OCI-LY1 (cell line): ENCODE data around the gene ATP2B2.

Source experiments
- EZH2 ChIP-seq: fragments of 200-600 bp; sonication (generic), shearing (Covaris generic); IDR thresholded peaks from 2 replicates; pipeline ENCODE4 v1.8.0; 2017; ENCODE audit warnings: borderline replicate concordance, mixed run types, mild to moderate bottlenecking, antibody characterized with exemption, low read length, moderate library complexity, mixed read lengths
- TF ChIP-seq, protein P1 (sequence below): fragments of 200-600 bp; sonication (generic), shearing (Covaris generic); IDR thresholded peaks from 2 replicates; pipeline ENCODE4 v1.5.1; 2017; ENCODE audit warnings: mild to moderate bottlenecking, antibody characterized with exemption, low read length, moderate library complexity, mixed read lengths

DNA sequence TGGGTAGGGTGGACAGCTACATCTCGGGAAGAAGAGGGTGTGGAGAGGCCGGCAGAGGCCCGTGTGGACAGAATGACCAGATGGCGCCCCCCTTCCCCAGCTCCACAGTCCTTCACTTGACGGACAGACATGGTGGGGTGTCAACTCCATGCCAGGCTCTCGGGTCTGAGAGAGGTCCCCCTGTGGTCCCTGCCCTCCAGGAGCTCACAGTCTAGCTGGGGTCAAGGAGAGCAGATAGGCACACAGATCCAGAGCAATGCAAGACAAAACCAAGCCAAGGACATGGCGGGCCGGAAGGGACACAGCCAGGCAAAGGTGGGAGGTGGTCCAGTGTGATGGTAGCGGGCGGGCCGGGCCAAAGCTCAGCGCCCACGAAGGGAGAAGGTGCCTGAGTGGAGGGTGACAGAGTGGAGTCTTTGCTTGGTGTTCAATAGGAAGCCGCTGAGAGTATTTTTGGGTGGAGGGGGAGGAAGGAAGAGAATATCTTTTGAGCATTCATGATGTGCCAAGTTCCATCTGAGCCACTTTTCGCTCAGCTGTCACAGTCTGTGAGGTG lies 112.4 kb downstream of the ATP2B2 start:
- TF ChIP-seq, protein P1, sequence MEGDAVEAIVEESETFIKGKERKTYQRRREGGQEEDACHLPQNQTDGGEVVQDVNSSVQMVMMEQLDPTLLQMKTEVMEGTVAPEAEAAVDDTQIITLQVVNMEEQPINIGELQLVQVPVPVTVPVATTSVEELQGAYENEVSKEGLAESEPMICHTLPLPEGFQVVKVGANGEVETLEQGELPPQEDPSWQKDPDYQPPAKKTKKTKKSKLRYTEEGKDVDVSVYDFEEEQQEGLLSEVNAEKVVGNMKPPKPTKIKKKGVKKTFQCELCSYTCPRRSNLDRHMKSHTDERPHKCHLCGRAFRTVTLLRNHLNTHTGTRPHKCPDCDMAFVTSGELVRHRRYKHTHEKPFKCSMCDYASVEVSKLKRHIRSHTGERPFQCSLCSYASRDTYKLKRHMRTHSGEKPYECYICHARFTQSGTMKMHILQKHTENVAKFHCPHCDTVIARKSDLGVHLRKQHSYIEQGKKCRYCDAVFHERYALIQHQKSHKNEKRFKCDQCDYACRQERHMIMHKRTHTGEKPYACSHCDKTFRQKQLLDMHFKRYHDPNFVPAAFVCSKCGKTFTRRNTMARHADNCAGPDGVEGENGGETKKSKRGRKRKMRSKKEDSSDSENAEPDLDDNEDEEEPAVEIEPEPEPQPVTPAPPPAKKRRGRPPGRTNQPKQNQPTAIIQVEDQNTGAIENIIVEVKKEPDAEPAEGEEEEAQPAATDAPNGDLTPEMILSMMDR = no peak
- TF ChIP-seq EZH2 = no peak
